ENCODE data around the gene C11orf86. TPM values are rescaled to one million over a fixed set of nuclear protein-coding genes. Genes with fewer than 3 reads are reported as not detected.
"Not testable (repeated sequence)": the region's sequence is repeated elsewhere in the genome, so short reads cannot be mapped to it uniquely, and the experiment has no call there.

Gene C11orf86
- total and polyA plus RNA-seq, 2 donors from 2014 or later, result 0.92 TPM; not detected in 1

DNA sequence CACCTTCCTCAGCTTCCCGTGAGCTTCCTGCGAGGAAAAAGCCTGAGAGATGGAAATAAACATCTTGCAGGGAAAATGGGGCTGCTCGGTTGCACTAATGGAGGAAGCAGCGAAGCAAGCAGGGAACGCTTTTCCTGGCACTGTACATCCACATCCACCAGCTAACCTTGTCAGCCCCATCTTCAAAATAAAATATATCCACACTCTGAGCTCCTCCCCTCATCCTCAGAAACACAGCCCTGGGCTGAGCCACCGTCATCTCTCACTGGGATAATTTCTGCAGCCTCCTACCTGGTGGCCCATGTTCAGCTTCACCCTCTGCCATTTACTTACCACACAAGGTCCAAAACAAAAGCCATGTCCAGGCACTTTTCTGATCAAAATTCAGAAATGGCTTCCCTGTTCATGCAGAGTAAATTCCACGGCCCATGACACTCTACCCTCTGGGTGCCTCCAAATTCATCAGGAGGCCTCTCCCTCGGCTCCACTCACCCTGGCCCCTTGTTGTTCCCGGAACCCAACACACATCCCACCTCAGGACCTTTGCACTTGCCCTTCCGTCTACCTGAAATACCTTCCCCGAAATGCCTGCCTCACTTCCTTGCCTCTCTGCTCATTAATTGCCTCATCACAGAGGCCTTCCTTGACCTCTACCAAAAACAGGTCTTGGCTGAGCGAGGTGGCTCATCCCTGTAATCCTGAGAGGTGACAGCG, 13.0 kb downstream of the C11orf86 start:
- FAIRE-seq (no peak), DNase-seq (no peak)
- Histone ChIP-seq H3K4me3 (ENCODE audit: low read length in 3 of 3) (no peak overlapping the region), H3K27ac (ENCODE audit: low read depth in 2 of 2, low read length in 2 of 2) (no peak overlapping the region), H3K9me3 (ENCODE audit: control insufficient read depth in 2 of 3, insufficient read depth in 1 of 3, low read length in 3 of 3) (no peaks in the 10 kb centered on the region), H3K36me3 (ENCODE audit: control insufficient read depth in 2 of 3, insufficient read depth in 3 of 3, low read length in 3 of 3) (no peaks in the 10 kb centered on the region), H3K4me1 (ENCODE audit: control insufficient read depth in 2 of 3, insufficient read depth in 2 of 3, low read depth in 1 of 3, low read length in 3 of 3) (no peaks in the 10 kb centered on the region), H3K9ac (ENCODE audit: low read length in 3 of 3) (no peak overlapping the region), H3K27me3 (ENCODE audit: control insufficient read depth, insufficient read depth, low read length) (no peaks in the 10 kb centered on the region)
- TF ChIP-seq, protein P1, sequence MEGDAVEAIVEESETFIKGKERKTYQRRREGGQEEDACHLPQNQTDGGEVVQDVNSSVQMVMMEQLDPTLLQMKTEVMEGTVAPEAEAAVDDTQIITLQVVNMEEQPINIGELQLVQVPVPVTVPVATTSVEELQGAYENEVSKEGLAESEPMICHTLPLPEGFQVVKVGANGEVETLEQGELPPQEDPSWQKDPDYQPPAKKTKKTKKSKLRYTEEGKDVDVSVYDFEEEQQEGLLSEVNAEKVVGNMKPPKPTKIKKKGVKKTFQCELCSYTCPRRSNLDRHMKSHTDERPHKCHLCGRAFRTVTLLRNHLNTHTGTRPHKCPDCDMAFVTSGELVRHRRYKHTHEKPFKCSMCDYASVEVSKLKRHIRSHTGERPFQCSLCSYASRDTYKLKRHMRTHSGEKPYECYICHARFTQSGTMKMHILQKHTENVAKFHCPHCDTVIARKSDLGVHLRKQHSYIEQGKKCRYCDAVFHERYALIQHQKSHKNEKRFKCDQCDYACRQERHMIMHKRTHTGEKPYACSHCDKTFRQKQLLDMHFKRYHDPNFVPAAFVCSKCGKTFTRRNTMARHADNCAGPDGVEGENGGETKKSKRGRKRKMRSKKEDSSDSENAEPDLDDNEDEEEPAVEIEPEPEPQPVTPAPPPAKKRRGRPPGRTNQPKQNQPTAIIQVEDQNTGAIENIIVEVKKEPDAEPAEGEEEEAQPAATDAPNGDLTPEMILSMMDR (IDR thresholded peaks at IDR 0.05; ENCODE audit: borderline replicate concordance, extremely low read depth, insufficient read depth), result no peak
- intact Hi-C loops (cut with DNase I), result no loop called here

DNA sequence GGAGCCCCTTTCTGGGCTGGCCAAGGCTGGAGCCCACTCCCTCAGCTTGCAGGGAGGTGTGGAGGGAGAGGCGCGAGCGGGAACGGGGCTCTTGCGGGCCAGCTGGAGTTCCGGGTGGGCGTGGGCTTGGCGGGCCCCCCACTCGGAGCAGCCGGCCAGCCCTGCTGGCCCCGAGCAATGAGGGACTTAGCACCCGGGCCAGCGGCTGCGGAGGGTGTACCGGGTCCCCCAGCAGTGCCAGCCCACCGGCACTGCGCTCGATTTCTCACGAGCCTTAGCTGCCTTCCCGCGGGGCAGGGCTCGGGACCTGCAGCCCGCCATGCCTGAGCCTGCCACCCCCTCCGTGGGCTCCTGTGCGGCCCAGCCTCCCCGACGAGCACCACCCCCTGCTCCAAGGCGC, 13.6 kb downstream of the C11orf86 start:
- intact Hi-C loops (cut with DNase I); H3K36me3 ChIP-seq (ENCODE audit: control insufficient read depth in 2 of 3, insufficient read depth in 3 of 3, low read length in 3 of 3); H3K9ac ChIP-seq (ENCODE audit: low read length in 3 of 3); H3K4me3 ChIP-seq (ENCODE audit: low read length in 3 of 3); H3K9me3 ChIP-seq (ENCODE audit: control insufficient read depth in 2 of 3, insufficient read depth in 1 of 3, low read length in 3 of 3); H3K27ac ChIP-seq (ENCODE audit: low read depth in 2 of 2, low read length in 2 of 2); H3K4me1 ChIP-seq (ENCODE audit: control insufficient read depth in 2 of 3, insufficient read depth in 2 of 3, low read depth in 1 of 3, low read length in 3 of 3); H3K27me3 ChIP-seq (ENCODE audit: control insufficient read depth, insufficient read depth, low read length); DNase-seq; FAIRE-seq: not testable (repeated sequence)

DNA sequence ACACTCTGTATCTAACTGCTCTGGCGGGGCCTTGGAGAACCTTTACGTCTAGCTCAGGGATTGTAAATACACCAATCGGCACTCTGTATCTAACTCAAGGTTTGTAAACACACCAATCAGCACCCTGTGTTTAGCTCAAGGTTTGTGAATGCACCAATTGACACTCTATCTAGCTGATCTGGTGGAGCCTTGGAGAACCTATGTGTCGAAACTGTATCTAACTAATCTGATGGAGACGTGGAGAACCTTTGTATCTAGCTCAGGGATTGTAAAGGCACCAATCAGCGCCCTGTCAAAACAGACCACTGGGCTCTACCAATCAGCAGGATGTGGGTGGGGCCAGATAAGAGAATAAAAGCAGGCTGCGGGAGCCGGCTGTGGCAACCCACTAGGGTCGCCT, 14.3 kb downstream of the C11orf86 start:
- FAIRE-seq, result not testable (repeated sequence)

DNA sequence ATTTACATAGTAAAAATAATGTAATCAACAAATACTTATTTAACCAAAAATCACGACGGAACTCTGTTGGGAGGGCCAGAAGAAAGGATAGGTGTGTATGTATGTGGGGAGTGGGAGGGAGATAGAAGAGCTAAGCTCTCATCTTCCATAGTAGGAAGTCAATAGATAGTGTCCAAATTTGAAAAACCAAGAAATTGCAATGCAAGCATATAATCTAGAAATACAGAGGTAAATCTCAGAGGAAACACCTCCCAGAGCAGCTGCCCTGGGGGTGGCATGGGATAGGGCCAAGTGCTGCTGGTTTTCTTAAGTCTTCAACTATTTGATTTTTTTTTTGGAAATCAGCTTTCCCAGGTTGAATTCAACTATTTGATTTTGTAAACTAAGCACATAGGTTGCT, 16.9 kb downstream of the C11orf86 start:
- TF ChIP-seq, protein P1 (IDR thresholded peaks at IDR 0.05; ENCODE audit: borderline replicate concordance, extremely low read depth, insufficient read depth), result no peak
- FAIRE-seq (no peak), DNase-seq (no peak)

More for the DNA sequence above, 14.3 kb downstream of the C11orf86 start:
- DNase-seq; H3K27me3 ChIP-seq (ENCODE audit: control insufficient read depth, insufficient read depth, low read length); H3K4me1 ChIP-seq (ENCODE audit: control insufficient read depth in 2 of 3, insufficient read depth in 2 of 3, low read depth in 1 of 3, low read length in 3 of 3); intact Hi-C loops (cut with DNase I); H3K36me3 ChIP-seq (ENCODE audit: control insufficient read depth in 2 of 3, insufficient read depth in 3 of 3, low read length in 3 of 3); H3K9me3 ChIP-seq (ENCODE audit: control insufficient read depth in 2 of 3, insufficient read depth in 1 of 3, low read length in 3 of 3); H3K4me3 ChIP-seq (ENCODE audit: low read length in 3 of 3); H3K9ac ChIP-seq (ENCODE audit: low read length in 3 of 3); H3K27ac ChIP-seq (ENCODE audit: low read depth in 2 of 2, low read length in 2 of 2): not testable (repeated sequence)

More for the DNA sequence above, 16.9 kb downstream of the C11orf86 start:
- intact Hi-C loops (cut with DNase I), result no loop called here
- Histone ChIP-seq H3K9ac (ENCODE audit: low read length in 3 of 3) (no peak overlapping the region), H3K4me1 (ENCODE audit: control insufficient read depth in 2 of 3, insufficient read depth in 2 of 3, low read depth in 1 of 3, low read length in 3 of 3) (no peaks in the 10 kb centered on the region), H3K27me3 (ENCODE audit: control insufficient read depth, insufficient read depth, low read length) (no peaks in the 10 kb centered on the region), H3K4me3 (ENCODE audit: low read length in 3 of 3) (no peak overlapping the region), H3K27ac (ENCODE audit: low read depth in 2 of 2, low read length in 2 of 2) (no peak overlapping the region), H3K9me3 (ENCODE audit: control insufficient read depth in 2 of 3, insufficient read depth in 1 of 3, low read length in 3 of 3) (no peaks in the 10 kb centered on the region), H3K36me3 (ENCODE audit: control insufficient read depth in 2 of 3, insufficient read depth in 3 of 3, low read length in 3 of 3) (no peaks in the 10 kb centered on the region)

Measured in kidney (tissue), 14 donors.